ENCODE measurements around the gene AQP3. TPM values are rescaled to one million over a fixed set of nuclear protein-coding genes. Genes with fewer than 3 reads are reported as not detected.

The AQP3 gene
- total RNA-seq, 2 donors from 2014 or later, result 12.5 to 50.3 TPM

DNA sequence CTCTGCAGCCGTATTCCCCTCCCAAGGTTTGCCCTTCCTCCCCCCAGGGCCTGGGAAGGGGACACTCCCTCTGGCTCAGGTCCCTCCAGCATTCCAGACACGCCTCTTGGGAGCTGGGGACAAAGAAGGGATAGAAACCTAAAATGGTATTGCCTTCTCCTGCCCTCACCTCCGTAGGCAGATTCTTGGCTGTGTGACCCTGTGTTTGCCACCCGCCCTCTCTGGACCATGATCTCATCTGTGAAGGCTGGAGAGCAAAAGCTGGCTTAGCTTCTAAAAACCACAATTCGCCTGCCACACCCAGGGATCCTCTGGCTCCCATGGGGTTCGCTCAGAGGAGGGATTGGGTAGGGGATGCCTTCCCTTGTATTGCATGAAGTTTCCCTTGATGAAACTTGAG lies 7.7 kb downstream of the AQP3 start:
- no peak for TF ChIP-seq POLR2A (IDR thresholded peaks at IDR 0.05)
- TF ChIP-seq, protein P1, sequence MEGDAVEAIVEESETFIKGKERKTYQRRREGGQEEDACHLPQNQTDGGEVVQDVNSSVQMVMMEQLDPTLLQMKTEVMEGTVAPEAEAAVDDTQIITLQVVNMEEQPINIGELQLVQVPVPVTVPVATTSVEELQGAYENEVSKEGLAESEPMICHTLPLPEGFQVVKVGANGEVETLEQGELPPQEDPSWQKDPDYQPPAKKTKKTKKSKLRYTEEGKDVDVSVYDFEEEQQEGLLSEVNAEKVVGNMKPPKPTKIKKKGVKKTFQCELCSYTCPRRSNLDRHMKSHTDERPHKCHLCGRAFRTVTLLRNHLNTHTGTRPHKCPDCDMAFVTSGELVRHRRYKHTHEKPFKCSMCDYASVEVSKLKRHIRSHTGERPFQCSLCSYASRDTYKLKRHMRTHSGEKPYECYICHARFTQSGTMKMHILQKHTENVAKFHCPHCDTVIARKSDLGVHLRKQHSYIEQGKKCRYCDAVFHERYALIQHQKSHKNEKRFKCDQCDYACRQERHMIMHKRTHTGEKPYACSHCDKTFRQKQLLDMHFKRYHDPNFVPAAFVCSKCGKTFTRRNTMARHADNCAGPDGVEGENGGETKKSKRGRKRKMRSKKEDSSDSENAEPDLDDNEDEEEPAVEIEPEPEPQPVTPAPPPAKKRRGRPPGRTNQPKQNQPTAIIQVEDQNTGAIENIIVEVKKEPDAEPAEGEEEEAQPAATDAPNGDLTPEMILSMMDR (IDR thresholded peaks at IDR 0.05), result no peak
- intact Hi-C loops (cut with DNase I), result no loop called here
- H3K9me3 ChIP-seq, result no peaks in the 10 kb centered on the region
- H3K27me3 ChIP-seq, result no peaks in the 10 kb centered on the region
- 53 to 68% methylated on average over 6 of the region's 6 CpGs for WGBS, 2 donors
- no peak overlapping the region for H3K27ac ChIP-seq
- ATAC-seq (peak; percentile 43), DNase-seq (peak in 1 of 4 donors; percentile 40)
- H3K4me3 ChIP-seq, result no peak overlapping the region
- peaks cover 0 to 4% of the 10 kb centered on the region in 2 donors for H3K36me3 ChIP-seq (replicated peaks in 1 of 2; ENCODE audit: insufficient read depth in 1 of 2, low read depth in 2 of 2)
- H3K4me1 ChIP-seq, result peaks cover 11% of the 10 kb centered on the region

DNA sequence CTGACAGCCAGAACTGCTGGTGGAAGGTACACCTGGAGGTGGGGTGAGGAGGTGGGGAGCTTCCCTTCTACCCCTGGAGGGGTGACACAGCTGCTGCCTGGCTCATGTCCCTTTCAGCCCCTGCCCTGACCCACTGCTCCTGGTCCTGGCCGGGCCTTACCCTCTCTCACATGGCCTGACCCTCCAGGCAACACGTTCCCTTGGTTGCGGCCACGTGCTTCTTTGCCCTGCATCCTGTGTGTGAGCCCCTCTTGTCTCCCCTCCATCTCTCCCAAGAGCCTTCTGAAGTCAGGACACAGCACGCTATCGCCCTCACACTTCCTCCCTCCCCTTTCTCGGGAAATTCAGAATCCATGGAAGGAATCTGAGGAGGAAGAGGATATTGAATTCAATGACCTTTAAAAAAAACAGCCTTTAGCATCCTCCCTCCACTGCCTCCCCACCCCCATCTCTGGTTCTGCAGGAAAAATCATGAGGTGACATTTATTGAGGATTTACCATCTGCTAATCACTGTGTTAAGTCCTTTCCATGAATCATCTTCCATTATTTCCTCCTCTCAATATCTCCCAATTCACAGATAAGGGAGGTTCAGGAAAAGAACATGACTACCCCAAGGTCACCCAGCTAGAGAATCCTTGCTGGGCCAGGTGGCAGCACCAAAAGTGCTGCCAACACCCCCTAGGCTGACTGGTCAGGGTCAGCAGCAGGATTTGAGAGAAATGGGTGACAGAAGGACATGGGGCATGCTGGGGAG lies 8.3 kb downstream of the AQP3 start:
- no peaks in the 10 kb centered on the region for H3K9me3 ChIP-seq

DNA sequence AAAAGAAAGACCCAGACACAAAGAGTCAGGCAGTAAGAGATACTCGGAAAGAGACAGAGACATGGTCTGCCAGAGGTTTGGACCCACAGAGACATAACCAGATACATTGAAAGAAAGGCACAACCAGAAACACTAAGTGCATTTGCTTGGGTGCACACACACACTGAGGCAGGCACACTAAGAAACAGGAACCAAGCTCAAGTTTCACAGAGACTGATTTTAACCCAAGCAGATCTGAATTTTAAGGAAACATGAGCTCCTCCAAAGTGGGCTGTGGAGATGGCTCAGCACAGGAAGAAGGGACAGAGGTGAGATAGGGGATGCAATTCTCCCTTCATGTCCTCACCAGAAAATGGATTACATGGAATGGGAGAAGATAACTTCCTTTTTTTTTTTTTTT lies 9.5 kb downstream of the AQP3 start:
- Histone ChIP-seq H3K4me1 (peaks cover 8% of the 10 kb centered on the region), H3K27ac (no peak overlapping the region), H3K9me3 (no peaks in the 10 kb centered on the region), H3K36me3 (replicated peaks in 1 of 2; ENCODE audit: insufficient read depth in 1 of 2, low read depth in 2 of 2) (peaks cover 0 to 4% of the 10 kb centered on the region in 2 donors), H3K27me3 (no peaks in the 10 kb centered on the region), H3K4me3 (no peak overlapping the region)
- TF ChIP-seq, protein P1 (IDR thresholded peaks at IDR 0.05), result no peak
- no peak for TF ChIP-seq POLR2A (IDR thresholded peaks at IDR 0.05)
- 80 to 86% methylated on average over 1 of the region's 1 CpG for WGBS, 2 donors
- DNase-seq (no peak), ATAC-seq (no peak)
- intact Hi-C loops (cut with DNase I), result no loop called here

More for the DNA sequence above, 8.3 kb downstream of the AQP3 start:
- H3K27ac ChIP-seq, result no peak overlapping the region
- H3K36me3 ChIP-seq (replicated peaks in 1 of 2; ENCODE audit: insufficient read depth in 1 of 2, low read depth in 2 of 2), result peaks cover 0 to 4% of the 10 kb centered on the region in 2 donors
- TF ChIP-seq POLR2A (IDR thresholded peaks at IDR 0.05), result no peak
- TF ChIP-seq, protein P1 (IDR thresholded peaks at IDR 0.05), result no peak
- H3K4me1 ChIP-seq, result peaks cover 8% of the 10 kb centered on the region
- DNase-seq (no peak), ATAC-seq (no peak)
- WGBS, 2 donors, result 77 to 78% methylated on average over 7 of the region's 7 CpGs
- intact Hi-C loops (cut with DNase I), result no loop called here
- H3K27me3 ChIP-seq, result no peaks in the 10 kb centered on the region
- H3K4me3 ChIP-seq, result no peak overlapping the region

DNA sequence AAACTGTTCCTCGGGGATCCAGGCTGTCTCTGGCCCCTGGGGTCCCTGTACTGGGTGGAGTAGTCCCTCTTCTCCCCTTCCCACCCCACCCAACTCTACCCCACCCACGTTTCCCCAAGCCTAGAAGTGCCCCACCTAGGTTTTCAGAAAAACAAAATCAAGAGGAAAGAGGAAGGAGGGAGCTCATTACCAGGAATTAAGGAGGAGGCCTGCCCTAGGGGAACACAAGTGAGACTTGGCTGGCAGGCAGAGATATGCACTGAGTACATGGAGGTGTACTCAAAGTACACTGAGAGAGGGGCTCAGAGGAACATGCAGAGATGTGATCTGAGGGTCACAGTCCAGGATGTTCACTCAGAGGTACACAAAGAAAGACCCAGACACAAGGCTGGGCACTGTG lies 10.2 kb downstream of the AQP3 start:
- H3K27ac ChIP-seq, result no peak overlapping the region
- peaks cover 0 to 1% of the 10 kb centered on the region in 2 donors for H3K36me3 ChIP-seq (replicated peaks in 1 of 2; ENCODE audit: insufficient read depth in 1 of 2, low read depth in 2 of 2)
- ATAC-seq (no peak), DNase-seq (no peak)
- 27 to 37% methylated on average over 2 of the region's 2 CpGs for WGBS, 2 donors
- TF ChIP-seq, protein P1 (IDR thresholded peaks at IDR 0.05), result no peak
- no peak for TF ChIP-seq POLR2A (IDR thresholded peaks at IDR 0.05)
- intact Hi-C loops (cut with DNase I), result no loop called here
- no peaks in the 10 kb centered on the region for H3K9me3 ChIP-seq
- no peak overlapping the region for H3K4me3 ChIP-seq
- H3K27me3 ChIP-seq, result no peaks in the 10 kb centered on the region
- H3K4me1 ChIP-seq, result peaks cover 8% of the 10 kb centered on the region

DNA sequence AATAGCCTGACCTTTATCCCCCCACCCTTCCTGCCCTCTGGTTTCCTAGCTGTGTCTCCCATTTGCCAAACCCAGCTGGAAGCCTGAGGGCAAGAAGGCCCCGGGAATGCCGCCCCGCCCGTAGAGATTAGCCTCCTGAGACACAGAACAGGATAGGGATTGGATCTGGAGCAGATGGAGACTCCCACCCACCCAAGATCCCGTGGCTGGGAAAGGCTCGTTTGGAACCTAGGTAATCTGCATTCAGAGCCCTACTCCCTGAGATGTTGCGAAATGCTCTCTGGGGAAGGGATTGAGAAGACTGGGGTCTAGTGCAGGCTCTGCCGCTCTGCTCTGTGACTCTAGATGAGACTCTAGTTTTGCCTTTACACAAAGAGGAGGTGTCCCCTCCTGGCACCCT lies 10.9 kb downstream of the AQP3 start:
- no peaks in the 10 kb centered on the region for H3K36me3 ChIP-seq (replicated peaks in 1 of 2; ENCODE audit: insufficient read depth in 1 of 2, low read depth in 2 of 2)
- H3K27me3 ChIP-seq, result no peaks in the 10 kb centered on the region
- intact Hi-C loops (cut with DNase I), result no loop called here
- H3K4me3 ChIP-seq, result no peak overlapping the region
- no peak overlapping the region for H3K27ac ChIP-seq
- H3K4me1 ChIP-seq, result peaks cover 8% of the 10 kb centered on the region
- H3K9me3 ChIP-seq, result no peaks in the 10 kb centered on the region
- ATAC-seq, result no peak
- WGBS, 2 donors, result 48 to 75% methylated on average over 7 to 8 of the region's 8 CpGs
- DNase-seq, result no peak
- TF ChIP-seq, protein P1 (IDR thresholded peaks at IDR 0.05), result no peak
- TF ChIP-seq POLR2A (IDR thresholded peaks at IDR 0.05), result no peak
